K562 (cell line): Measurements from ENCODE around the gene CREB5. TPM values are rescaled to one million over a fixed set of nuclear protein-coding genes. Genes with fewer than 3 reads are reported as not detected.

Source experiments
- ATAC-seq: fragments of 200-7000 bp; cut with Tn5 transposase; 3 replicates; pipeline ENCODE4 v1.9.1; 2020; ENCODE audit warnings: moderate library complexity
- BruUV-seq: library from RNA; stranded (reverse); fragments of 400-500 nt; replicated peaks from 2 replicates; lab custom pipeline; 2021; lab: Mats Ljungman, UMichigan
- CTCF ChIA-PET: fragments of 300-600 bp; formaldehyde crosslinking; extraction: SDS; loops from one replicate; lab custom pipeline; 2021; ENCODE audit warnings: low intra/inter-chr PET ratio; lab: Yijun Ruan, JAX
- POLR2A ChIA-PET: fragments of 300-600, 350-650 bp; sonication (Branson Sonifier 250); formaldehyde crosslinking; extraction: SDS; loops from one replicate; lab custom pipeline; 2021; ENCODE audit warnings: antibody characterized with exemption, inconsistent platforms; lab: Yijun Ruan, JAX
- DNase-seq, 4 experiments: peaks; one replicate each; pipeline versions ENCODE4 v3.0.0 to v3.0.0-alpha.2; 2011 to 2018; ENCODE audit warnings: low spot score in 3 of 4, mixed read lengths in 3 of 4; ENCODE audit errors: extremely low read depth in 1 of 4
- FAIRE-seq: peaks from 2 replicates; lab custom pipeline; 2011; peaks lifted over from hg19 to GRCh38; lab: Jason Lieb, UNC
- H2AFZ ChIP-seq: 2 replicates; pipeline ENCODE4 v1.6.0; 2011; ENCODE audit warnings: low read depth, low read length, control low read depth, inconsistent platforms
- H3K27ac ChIP-seq: fragments of 200-600 bp; 3 replicates; pipeline ENCODE4 v1.8.0; 2011; ENCODE audit warnings: low read depth, mild to moderate bottlenecking, control low read depth, inconsistent platforms, low read length, moderate library complexity, mixed read lengths; ENCODE audit errors: extremely low read depth
- H3K27me3 ChIP-seq, 2 experiments: fragments of 300-600 bp in 1 of 2; 2 replicates in 1 of 2; 3 replicates in 1 of 2; pipeline versions ENCODE4 v1.6.0 to v1.8.0; 2011; ENCODE audit warnings: inconsistent platforms in 2 of 2, low read length in 2 of 2, mild to moderate bottlenecking in 1 of 2, mixed read lengths in 1 of 2, moderate library complexity in 1 of 2; ENCODE audit not compliant: control insufficient read depth in 2 of 2, insufficient read depth in 2 of 2
- H3K36me3 ChIP-seq: fragments of 300-600 bp; 3 replicates; pipeline ENCODE4 v1.8.0; 2011; ENCODE audit warnings: mild to moderate bottlenecking, low read length, inconsistent platforms; ENCODE audit not compliant: control insufficient read depth, insufficient read depth
- H3K4me1 ChIP-seq, 2 experiments: fragments of 200-600 bp in 1 of 2; replicated peaks in 1 of 2; 2 replicates in 1 of 2; 3 replicates in 1 of 2; pipeline versions ENCODE4 v1.5.1 to v1.8.0; 2011; ENCODE audit warnings: inconsistent platforms in 2 of 2, low read length in 2 of 2, mild to moderate bottlenecking in 1 of 2, mixed read lengths in 1 of 2, moderate library complexity in 1 of 2; ENCODE audit not compliant: control insufficient read depth in 2 of 2, insufficient read depth in 2 of 2
- H3K4me2 ChIP-seq: 2 replicates; pipeline ENCODE4 v1.6.1; 2011; ENCODE audit warnings: low read length, control low read depth, inconsistent platforms, mixed read lengths; ENCODE audit not compliant: insufficient read depth
- H3K4me3 ChIP-seq: fragments of 200-600 bp; sonication (generic), shearing (Covaris generic); 2 replicates; pipeline ENCODE4 v1.5.1; 2016; ENCODE audit warnings: control low read depth, inconsistent platforms
- H3K79me2 ChIP-seq: fragments of 200-600 bp; 3 replicates; pipeline ENCODE4 v1.8.0; 2011; ENCODE audit warnings: low read length, inconsistent platforms; ENCODE audit not compliant: control insufficient read depth, insufficient read depth
- H3K9ac ChIP-seq, 2 experiments: 2 replicates each; pipeline versions ENCODE4 v1.6.0 to v1.6.1; 2011; ENCODE audit warnings: low read depth in 2 of 2, low read length in 2 of 2, control low read depth in 1 of 2, inconsistent platforms in 1 of 2, mild to moderate bottlenecking in 1 of 2, mixed read lengths in 1 of 2; ENCODE audit not compliant: insufficient read depth in 1 of 2
- H3K9me1 ChIP-seq: one replicate; pipeline ENCODE4 v1.6.0; 2011; ENCODE audit warnings: inconsistent platforms, mild to moderate bottlenecking, low read length, moderate library complexity; ENCODE audit not compliant: control insufficient read depth, insufficient read depth
- H3K9me3 ChIP-seq: replicated peaks from 2 replicates; pipeline ENCODE4 v1.5.1; 2011; ENCODE audit warnings: low read depth, low read length, inconsistent platforms; ENCODE audit not compliant: control insufficient read depth, insufficient read depth
- H4K20me1 ChIP-seq: replicated peaks from 2 replicates; pipeline ENCODE4 v1.6.1; 2011; ENCODE audit warnings: low read length, inconsistent platforms, mixed read lengths; ENCODE audit not compliant: control insufficient read depth, insufficient read depth
- CBX1 ChIP-seq: sonication (generic); IDR thresholded peaks from 2 replicates; pipeline ENCODE4 v1.6.1; 2016; ENCODE audit warnings: antibody characterized with exemption, low read depth, mild to moderate bottlenecking
- CREM ChIP-seq: IDR thresholded peaks from 2 replicates; pipeline ENCODE4 v1.6.1; 2014; ENCODE audit warnings: antibody characterized with exemption, low read depth
- ESRRA ChIP-seq: fragments of 450-650 bp; IDR thresholded peaks from 2 replicates; pipeline ENCODE4 v1.6.1; 2014; ENCODE audit warnings: low read depth, mild to moderate bottlenecking, moderate library complexity, borderline replicate concordance
- ESRRB ChIP-seq: fragments of 250-450 bp; sonication (Bioruptor Pico); IDR thresholded peaks from 2 replicates; pipeline ENCODE4 v1.5.0; 2020; ENCODE audit warnings: mild to moderate bottlenecking, moderate library complexity, borderline replicate concordance
- HLTF ChIP-seq: fragments of 450-650 bp; IDR thresholded peaks from 2 replicates; pipeline ENCODE4 v1.6.1; 2016
- PHF20 ChIP-seq: fragments of 450-650 bp; IDR thresholded peaks from 2 replicates; pipeline ENCODE4 v1.6.1; 2018; ENCODE audit not compliant: partially characterized antibody
- RBM22 ChIP-seq: fragments of 200-400 bp; formaldehyde crosslinking; IDR thresholded peaks from 2 replicates; pipeline ENCODE4 v1.6.1; 2018; ENCODE audit warnings: low read length, low read depth; ENCODE audit not compliant: poor library complexity, severe bottlenecking
- RBM34 ChIP-seq: fragments of 200-400 bp; formaldehyde crosslinking; IDR thresholded peaks from 2 replicates; pipeline ENCODE4 v1.6.1; 2018; ENCODE audit warnings: low read length, borderline replicate concordance; ENCODE audit not compliant: insufficient read depth
- SRSF1 ChIP-seq: fragments of 200-400 bp; formaldehyde crosslinking; IDR thresholded peaks from 2 replicates; pipeline ENCODE4 v1.6.1; 2017; ENCODE audit warnings: mild to moderate bottlenecking, low read depth, low read length, moderate library complexity
- SUPT5H ChIP-seq: fragments of 450-650 bp; IDR thresholded peaks from 2 replicates; pipeline ENCODE4 v1.6.1; 2016
- XRCC4 ChIP-seq: IDR thresholded peaks from one replicate; pipeline ENCODE4 v1.6.1; 2011; ENCODE audit not compliant: insufficient read depth, insufficient read length; ENCODE audit errors: extremely low read depth
- WGBS: fragments of 100-300 bp; shearing (Covaris generic); methylation state at CpG from one replicate; pipeline ENCODE4 v1.1.6; 2016; ENCODE audit warnings: low coverage, mixed read lengths; ENCODE audit not compliant: insufficient coverage; ENCODE audit errors: missing lambda C conversion rate; 5-methylcytosine and 5-hydroxymethylcytosine counted together
- in situ Hi-C: fragments of 300-500 bp; cut with MboI; formaldehyde crosslinking; loops from 4 replicates; pipeline ENCODE4 v1.15.0; 2018; ENCODE audit warnings: inconsistent platforms, mixed read lengths
- intact Hi-C: fragments of 100-400 bp; cut with micrococcal nuclease; formaldehyde crosslinking; loops from 2 replicates; pipeline ENCODE4 v1.14.2; 2022
- polyA plus RNA-seq, 8 experiments: library from polyadenylated mRNA; depleted of rRNA in 4 of 8; stranded (reverse) in 5 of 8; unstranded in 3 of 8; fragments of >200 nt; fragmentation: Nextera tagmentation in 2 of 8; fragmentation: Illumina TruSeq in 1 of 8; extraction: Ambion mirVana in 2 of 8; extraction: Trizol in 1 of 8; gene quantifications; 2 replicates each; pipeline versions ENCODE4 v1.2.1 to v1.2.3, GENCODE V29; 2011 to 2014; ENCODE audit warnings: inconsistent platforms in 1 of 8, missing spikeins in 1 of 8
- total RNA-seq, 7 experiments: library from RNA; depleted of rRNA in 6 of 7; stranded (reverse); fragments of >200 nt in 6 of 7; fragmentation: Illumina TruSeq in 2 of 7; extraction: Trizol in 2 of 7; gene quantifications; 2 replicates each; pipeline versions ENCODE4 v1.2.1 to v1.2.3, GENCODE V29; 2011 to 2021; ENCODE audit warnings: low replicate concordance in 1 of 7

Gene CREB5
- total and polyA plus RNA-seq, 9 of the 15 experiments (the other 6 are each of a cell fraction or from before 2014, with no cell fraction given), result 0.33 to 6.4 (median 1.8) TPM

- no peak for FAIRE-seq
- Histone ChIP-seq H4K20me1 (no peaks in the 10 kb centered on the region), H3K79me2 (no peaks in the 10 kb centered on the region), H3K36me3 (no peaks in the 10 kb centered on the region), H3K27me3 (no peaks in the 10 kb centered on the region), H3K9me3 (no peaks in the 10 kb centered on the region; the same call in 1 of the 2 replicates), H3K9ac (no peak overlapping the region), H3K27ac (no peak overlapping the region), H3K4me1 (no peaks in the 10 kb centered on the region), H3K4me2 (no peak overlapping the region), H2AFZ (no peak overlapping the region), H3K4me3 (no peak overlapping the region), H3K9me1 (no peaks in the 10 kb centered on the region)
- BruUV-seq, result no TSS peak
- in situ Hi-C loops (no loop called here), intact Hi-C loops (no loop called here)
- 4% methylated on average over 7 of the region's 7 CpGs for WGBS
- no peak for DNase-seq
- ChIA-PET CTCF (no interaction called here), POLR2A (interaction anchor here (1.4 kb wide), 1 partner anchor 11 kb away, joined by 4 read pairs; no protein-coding TSS in a partner anchor)
- TF ChIP-seq ESRRB (CRISPR knock-in tag) (no peak), SUPT5H (no peak), RBM22 (no peak), CBX1 (no peak)
- no peak for ATAC-seq
Observed at GRCh38 chr7:28700096-28700495, 287.8 kb downstream of the CREB5 start.

- Histone ChIP-seq H2AFZ (no peak overlapping the region), H3K79me2 (no peaks in the 10 kb centered on the region), H3K4me1 (no peaks in the 10 kb centered on the region), H3K9me3 (no peaks in the 10 kb centered on the region; the same call in 1 of the 2 replicates), H3K27ac (no peak overlapping the region), H4K20me1 (no peaks in the 10 kb centered on the region), H3K36me3 (no peaks in the 10 kb centered on the region), H3K4me2 (no peak overlapping the region)
- BruUV-seq, result no TSS peak
- no peak for DNase-seq
- WGBS, result 5% methylated on average over 3 of the region's 3 CpGs
- intact Hi-C loops, result no loop called here
- TF ChIP-seq CREM, result no peak
- no peak for TF ChIP-seq SRSF1
- no peak for TF ChIP-seq ESRRA
- TF ChIP-seq PHF20, result no peak
- no peak for TF ChIP-seq XRCC4
- no peak for TF ChIP-seq RBM34
- TF ChIP-seq HLTF, result no peak
- TF ChIP-seq, all 486 proteins: peak for 0
- CTCF ChIA-PET, result no interaction called here
- no peaks in the 10 kb centered on the region for H3K27me3 ChIP-seq
- H3K9me1 ChIP-seq, result no peaks in the 10 kb centered on the region
- POLR2A ChIA-PET, result interaction anchor here (0.6 to 1.4 kb wide), 2 partner anchors 10 to 167 kb away, joined by 3 to 4 read pairs; no protein-coding TSS in a partner anchor
- no peak overlapping the region for H3K9ac ChIP-seq
- in situ Hi-C loops, result no loop called here
- no peak for ATAC-seq
- FAIRE-seq, result no peak
- H3K4me3 ChIP-seq, result no peak overlapping the region
Observed at GRCh38 chr7:28700790-28701203, 288.5 kb downstream of the CREB5 start.
